ENCODE results near the gene KCNMB1.

Gene KCNMB1

DNA sequence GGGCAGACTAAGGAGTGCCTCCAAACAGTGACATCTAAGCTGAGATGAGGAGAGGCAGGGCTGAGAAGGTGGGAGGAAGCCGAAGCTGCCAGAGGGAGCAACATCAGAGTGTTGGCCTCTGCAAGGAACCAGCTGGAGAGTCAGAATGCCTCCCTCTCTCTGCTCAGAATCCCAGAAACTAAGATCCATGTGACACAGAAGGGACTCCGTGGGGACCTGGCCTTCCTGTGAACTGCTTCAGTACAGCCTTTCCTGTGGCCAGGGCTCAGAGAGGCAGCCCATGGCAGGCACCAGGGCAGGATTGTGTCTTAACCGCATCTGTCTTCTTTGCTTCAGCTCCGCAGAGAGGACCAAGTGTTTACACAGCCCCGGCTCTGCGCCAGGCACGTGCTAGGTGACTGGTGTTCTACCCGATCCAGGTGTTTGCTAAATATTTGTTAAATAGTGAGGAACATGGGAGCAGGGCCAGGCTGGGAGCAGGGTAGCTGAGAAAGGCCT is 33.5 kb downstream of the KCNMB1 start:
- no peaks in the 10 kb centered on the region for H3K9me3 ChIP-seq (ENCODE audit: control insufficient read depth in 1 of 2, low read length in 2 of 2)
- H3K27me3 ChIP-seq (ENCODE audit: low read depth, low read length): no peaks in the 10 kb centered on the region
- no peaks in the 10 kb centered on the region for H3K36me3 ChIP-seq (ENCODE audit: control insufficient read depth in 1 of 2, insufficient read depth in 2 of 2, low read length in 2 of 2)
- no peak overlapping the region for H3K27ac ChIP-seq (ENCODE audit: low read length)
- no peak overlapping the region for H3K4me3 ChIP-seq (ENCODE audit: low read depth in 1 of 2, low read length in 2 of 2)
- peaks cover 5 to 63% of the 10 kb centered on the region in 2 donors for H3K4me1 ChIP-seq (ENCODE audit: control insufficient read depth in 1 of 2, insufficient read depth in 2 of 2, low read length in 2 of 2)

DNA sequence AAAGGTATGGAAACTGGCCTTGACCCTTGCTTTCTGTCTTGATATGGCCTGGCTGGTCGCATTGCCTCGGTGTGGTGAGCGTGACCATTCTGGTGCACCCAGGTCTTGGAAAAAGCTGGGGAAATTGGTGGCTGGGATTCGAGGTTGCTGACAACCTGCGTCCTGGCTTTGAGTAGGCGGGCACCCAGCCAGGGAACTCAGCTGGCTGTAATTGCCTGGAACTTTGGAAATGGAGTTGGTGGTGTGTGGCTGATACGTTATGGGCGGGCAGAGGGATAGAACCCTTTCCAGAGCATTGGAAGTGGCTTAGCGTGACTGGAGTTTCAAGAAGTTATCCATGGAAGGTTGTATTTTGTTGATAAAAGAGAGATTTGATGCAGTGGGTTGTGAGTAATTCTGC is 35.2 kb downstream of the KCNMB1 start:
- Histone ChIP-seq H3K4me3 (ENCODE audit: low read depth in 1 of 2, low read length in 2 of 2) (peak overlapping the region; percentile 35 to 45), H3K27ac (ENCODE audit: low read length) (no peak overlapping the region), H3K27me3 (ENCODE audit: low read depth, low read length) (no peaks in the 10 kb centered on the region)

DNA sequence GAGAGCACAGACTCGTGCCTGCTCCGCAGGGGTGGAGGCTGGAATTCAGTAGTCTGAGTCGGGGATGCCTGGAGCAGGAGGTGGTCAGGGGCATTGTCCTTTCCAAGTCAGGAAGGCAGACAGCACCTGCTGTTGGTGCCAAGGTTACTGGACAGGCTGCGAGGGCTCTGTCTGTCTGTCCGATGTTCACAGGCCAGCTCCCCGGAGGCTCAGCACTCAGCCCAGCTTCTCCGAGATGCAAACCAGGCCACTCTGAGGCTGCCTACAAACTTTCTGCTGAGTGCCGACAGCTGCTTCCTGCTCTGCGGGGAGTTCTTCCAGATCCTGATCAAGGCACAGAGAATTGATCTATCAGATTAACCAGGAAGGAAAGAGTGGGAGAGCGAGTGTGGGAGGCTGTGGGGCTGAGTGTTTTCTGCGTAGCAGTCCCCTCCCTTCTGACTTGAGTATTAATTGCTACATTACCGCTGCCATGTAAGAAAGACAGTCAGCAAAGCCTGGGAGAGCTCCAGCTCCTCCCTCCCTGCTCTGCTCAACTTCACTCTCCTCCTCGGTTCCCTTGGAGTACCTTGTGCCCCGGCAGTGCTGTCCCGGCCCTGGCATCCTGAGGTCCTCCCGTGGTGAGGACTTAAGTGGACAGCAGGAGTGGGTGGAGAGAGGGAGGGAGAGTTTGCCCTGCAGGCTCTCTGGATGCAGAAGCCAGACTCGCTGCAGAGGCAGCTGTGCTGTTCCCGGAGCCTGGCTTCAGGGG is 36.0 kb downstream of the KCNMB1 start:
- Histone ChIP-seq H3K36me3 (ENCODE audit: control insufficient read depth in 1 of 2, insufficient read depth in 2 of 2, low read length in 2 of 2) (no peaks in the 10 kb centered on the region), H3K27me3 (ENCODE audit: low read depth, low read length) (no peaks in the 10 kb centered on the region), H3K9me3 (ENCODE audit: control insufficient read depth in 1 of 2, low read length in 2 of 2) (no peaks in the 10 kb centered on the region), H3K4me1 (ENCODE audit: control insufficient read depth in 1 of 2, insufficient read depth in 2 of 2, low read length in 2 of 2) (peaks cover 0 to 52% of the 10 kb centered on the region in 2 donors), H3K4me3 (ENCODE audit: low read depth in 1 of 2, low read length in 2 of 2) (peak overlapping the region; percentile 35 to 45), H3K27ac (ENCODE audit: low read length) (no peak overlapping the region)

More for the DNA sequence above, 35.2 kb downstream of the KCNMB1 start:
- Histone ChIP-seq H3K9me3 (ENCODE audit: control insufficient read depth in 1 of 2, low read length in 2 of 2) (no peaks in the 10 kb centered on the region), H3K36me3 (ENCODE audit: control insufficient read depth in 1 of 2, insufficient read depth in 2 of 2, low read length in 2 of 2) (no peaks in the 10 kb centered on the region), H3K4me1 (ENCODE audit: control insufficient read depth in 1 of 2, insufficient read depth in 2 of 2, low read length in 2 of 2) (peaks cover 5 to 52% of the 10 kb centered on the region in 2 donors)

DNA sequence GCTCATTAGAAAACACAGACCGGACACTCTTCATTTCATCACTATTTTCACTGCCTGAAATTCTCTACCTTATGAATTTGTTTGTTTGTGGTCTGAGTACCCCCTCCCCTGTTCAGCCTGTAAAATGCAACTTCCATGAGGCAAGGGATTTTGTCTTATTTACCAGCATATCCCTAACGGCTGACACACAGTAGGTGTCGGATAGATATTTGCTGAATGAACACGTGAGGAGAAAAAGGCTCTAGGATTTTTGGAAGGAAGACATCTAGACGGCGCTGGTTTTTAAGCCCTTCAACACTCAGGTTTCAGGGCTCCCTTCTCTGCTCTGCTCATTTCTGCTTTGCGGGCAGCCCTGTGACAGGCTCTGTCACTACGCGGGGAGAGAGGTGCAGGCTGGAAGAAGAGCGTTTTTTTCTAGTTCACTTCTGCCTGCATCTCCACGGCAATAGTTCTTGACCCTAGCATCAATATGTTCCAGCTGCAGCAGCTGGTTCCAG is 41.0 kb downstream of the KCNMB1 start:
- peaks cover 0 to 20% of the 10 kb centered on the region in 2 donors for H3K4me1 ChIP-seq (ENCODE audit: control insufficient read depth in 1 of 2, insufficient read depth in 2 of 2, low read length in 2 of 2)
- H3K27me3 ChIP-seq (ENCODE audit: low read depth, low read length): no peaks in the 10 kb centered on the region
- H3K9me3 ChIP-seq (ENCODE audit: control insufficient read depth in 1 of 2, low read length in 2 of 2): no peaks in the 10 kb centered on the region
- no peaks in the 10 kb centered on the region for H3K36me3 ChIP-seq (ENCODE audit: control insufficient read depth in 1 of 2, insufficient read depth in 2 of 2, low read length in 2 of 2)
- no peak overlapping the region for H3K27ac ChIP-seq (ENCODE audit: low read length)
- no peak overlapping the region for H3K4me3 ChIP-seq (ENCODE audit: low read depth in 1 of 2, low read length in 2 of 2)

DNA sequence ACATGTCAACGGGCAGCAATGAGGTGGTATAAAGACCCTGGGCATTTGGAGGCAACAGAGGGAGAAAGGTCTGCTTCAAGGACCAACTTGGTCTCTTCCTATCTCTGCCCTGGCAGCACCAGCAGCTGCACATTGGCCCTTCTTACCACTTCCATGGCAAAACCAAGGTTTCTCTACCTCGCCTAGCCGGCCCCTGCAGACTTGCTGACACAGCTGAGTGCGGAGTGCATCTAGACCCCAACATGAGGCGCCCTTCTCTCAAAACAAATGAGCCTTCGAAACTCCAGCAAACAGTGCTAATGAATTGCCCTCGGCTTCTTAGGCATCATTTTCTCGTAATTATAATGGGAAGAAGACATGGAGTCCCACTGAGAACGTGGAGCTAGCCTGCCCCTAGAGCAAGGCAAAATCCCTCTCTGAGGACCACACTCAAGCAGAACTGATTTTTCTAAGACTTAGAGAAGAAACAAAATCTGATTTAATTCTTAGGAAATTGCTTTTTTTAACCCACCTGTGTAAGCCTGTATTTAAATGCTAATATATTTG is 42.1 kb downstream of the KCNMB1 start:
- Histone ChIP-seq H3K4me3 (ENCODE audit: low read depth in 1 of 2, low read length in 2 of 2) (no peak overlapping the region), H3K27ac (ENCODE audit: low read length) (no peak overlapping the region), H3K9me3 (ENCODE audit: control insufficient read depth in 1 of 2, low read length in 2 of 2) (no peaks in the 10 kb centered on the region), H3K36me3 (ENCODE audit: control insufficient read depth in 1 of 2, insufficient read depth in 2 of 2, low read length in 2 of 2) (no peaks in the 10 kb centered on the region), H3K27me3 (ENCODE audit: low read depth, low read length) (no peaks in the 10 kb centered on the region), H3K4me1 (ENCODE audit: control insufficient read depth in 1 of 2, insufficient read depth in 2 of 2, low read length in 2 of 2) (peaks cover 0 to 9% of the 10 kb centered on the region in 2 donors)

DNA sequence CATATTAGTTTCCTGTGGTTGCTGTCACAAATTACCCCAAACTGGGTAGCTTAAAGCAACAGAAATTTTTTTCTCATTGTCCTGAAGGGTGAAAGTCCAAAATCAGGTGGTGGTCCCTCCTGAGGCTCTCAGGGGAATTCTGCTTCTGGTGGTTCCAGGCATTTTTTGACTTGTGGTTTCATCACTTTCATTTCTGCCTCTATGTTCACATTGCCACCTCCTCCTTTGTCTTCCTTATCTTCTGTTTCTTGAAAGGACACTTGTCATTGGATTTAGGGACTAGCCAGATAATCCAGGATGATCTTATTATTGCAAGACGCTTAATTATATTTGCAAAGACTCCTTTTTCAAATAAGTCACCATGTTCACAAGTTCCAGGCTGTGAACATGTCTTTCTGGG is 43.2 kb downstream of the KCNMB1 start:
- Histone ChIP-seq H3K9me3 (ENCODE audit: control insufficient read depth in 1 of 2, low read length in 2 of 2) (no peaks in the 10 kb centered on the region), H3K27me3 (ENCODE audit: low read depth, low read length) (no peaks in the 10 kb centered on the region), H3K4me1 (ENCODE audit: control insufficient read depth in 1 of 2, insufficient read depth in 2 of 2, low read length in 2 of 2) (peaks cover 0 to 9% of the 10 kb centered on the region in 2 donors), H3K27ac (ENCODE audit: low read length) (no peak overlapping the region), H3K36me3 (ENCODE audit: control insufficient read depth in 1 of 2, insufficient read depth in 2 of 2, low read length in 2 of 2) (no peaks in the 10 kb centered on the region), H3K4me3 (ENCODE audit: low read depth in 1 of 2, low read length in 2 of 2) (no peak overlapping the region)

DNA sequence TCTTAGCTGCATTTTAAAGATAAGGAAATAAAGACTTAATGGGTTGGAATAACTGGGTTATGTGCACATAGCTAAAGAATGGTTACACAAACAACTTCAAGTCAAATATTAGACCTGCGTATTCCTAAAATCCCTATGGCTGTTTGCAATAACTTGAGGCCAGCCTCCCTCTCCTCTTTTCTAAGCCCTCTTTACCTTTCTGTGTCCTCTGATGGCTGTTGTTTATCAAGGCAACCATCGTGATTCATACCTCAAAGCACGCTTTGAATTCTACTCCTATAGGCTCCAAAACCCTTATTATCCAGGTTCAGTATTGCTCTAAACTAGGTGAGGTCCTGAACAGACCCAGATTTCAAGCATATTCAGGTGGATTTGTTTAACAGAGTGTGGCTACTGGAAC is 46.0 kb downstream of the KCNMB1 start:
- no peak overlapping the region for H3K27ac ChIP-seq (ENCODE audit: low read length)
- H3K4me3 ChIP-seq (ENCODE audit: low read depth in 1 of 2, low read length in 2 of 2): no peak overlapping the region
- peaks cover 0 to under 1% of the 10 kb centered on the region in 2 donors for H3K4me1 ChIP-seq (ENCODE audit: control insufficient read depth in 1 of 2, insufficient read depth in 2 of 2, low read length in 2 of 2)
- H3K9me3 ChIP-seq (ENCODE audit: control insufficient read depth in 1 of 2, low read length in 2 of 2): no peaks in the 10 kb centered on the region
- no peaks in the 10 kb centered on the region for H3K36me3 ChIP-seq (ENCODE audit: control insufficient read depth in 1 of 2, insufficient read depth in 2 of 2, low read length in 2 of 2)
- H3K27me3 ChIP-seq (ENCODE audit: low read depth, low read length): no peaks in the 10 kb centered on the region

DNA sequence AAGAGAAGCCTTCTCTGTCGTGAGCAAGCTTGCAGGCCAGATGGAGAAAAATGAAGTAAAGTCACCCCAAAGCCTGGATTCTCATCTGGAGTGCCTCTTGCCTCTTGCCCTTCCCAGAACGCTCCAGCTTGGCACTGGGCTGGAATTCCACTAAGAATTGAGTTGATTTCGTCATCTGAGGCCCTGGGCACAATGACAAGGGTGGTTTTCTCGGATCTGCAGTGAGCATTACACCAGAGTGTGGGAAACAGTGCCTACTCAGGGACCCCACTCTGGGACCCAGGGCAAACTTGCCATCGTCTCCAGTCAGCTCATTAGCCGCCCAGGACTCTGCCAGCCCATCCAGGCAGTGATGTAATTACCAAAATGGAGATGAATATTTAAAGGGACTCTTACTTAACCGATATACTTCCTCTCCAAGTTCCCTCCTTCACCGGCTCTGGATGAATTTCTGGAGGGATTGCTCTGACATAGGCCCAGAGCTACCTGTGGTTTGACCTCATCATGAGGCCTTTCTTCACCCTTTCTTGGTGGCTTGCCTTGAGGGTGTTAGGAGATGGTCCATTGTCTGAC is 46.9 kb downstream of the KCNMB1 start:
- Histone ChIP-seq H3K4me1 (ENCODE audit: control insufficient read depth in 1 of 2, insufficient read depth in 2 of 2, low read length in 2 of 2) (no peaks in the 10 kb centered on the region), H3K4me3 (ENCODE audit: low read depth in 1 of 2, low read length in 2 of 2) (no peak overlapping the region), H3K36me3 (ENCODE audit: control insufficient read depth in 1 of 2, insufficient read depth in 2 of 2, low read length in 2 of 2) (no peaks in the 10 kb centered on the region), H3K27me3 (ENCODE audit: low read depth, low read length) (no peaks in the 10 kb centered on the region), H3K9me3 (ENCODE audit: control insufficient read depth in 1 of 2, low read length in 2 of 2) (no peaks in the 10 kb centered on the region), H3K27ac (ENCODE audit: low read length) (no peak overlapping the region)

DNA sequence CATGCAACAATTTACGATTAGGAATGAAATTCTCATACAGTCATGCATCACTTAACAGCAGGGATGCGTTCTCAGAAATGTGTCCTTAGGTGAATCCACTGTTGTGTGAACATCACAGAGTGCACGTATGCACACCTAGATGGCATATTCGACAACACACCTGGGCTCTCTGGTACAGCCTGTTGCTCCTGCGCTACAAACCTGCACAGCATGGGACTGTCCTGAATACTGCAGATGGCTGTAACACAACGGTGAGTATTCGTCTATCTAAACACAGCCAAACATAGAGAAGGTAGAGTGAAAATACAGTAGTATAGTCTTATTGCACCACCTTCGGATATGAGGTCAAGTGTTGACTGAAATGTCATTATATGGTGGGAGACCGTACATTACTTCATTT is 47.6 kb downstream of the KCNMB1 start:
- Histone ChIP-seq H3K9me3 (ENCODE audit: control insufficient read depth in 1 of 2, low read length in 2 of 2) (no peaks in the 10 kb centered on the region), H3K27me3 (ENCODE audit: low read depth, low read length) (no peaks in the 10 kb centered on the region), H3K4me3 (ENCODE audit: low read depth in 1 of 2, low read length in 2 of 2) (no peak overlapping the region), H3K36me3 (ENCODE audit: control insufficient read depth in 1 of 2, insufficient read depth in 2 of 2, low read length in 2 of 2) (no peaks in the 10 kb centered on the region), H3K27ac (ENCODE audit: low read length) (no peak overlapping the region), H3K4me1 (ENCODE audit: control insufficient read depth in 1 of 2, insufficient read depth in 2 of 2, low read length in 2 of 2) (no peaks in the 10 kb centered on the region)

DNA sequence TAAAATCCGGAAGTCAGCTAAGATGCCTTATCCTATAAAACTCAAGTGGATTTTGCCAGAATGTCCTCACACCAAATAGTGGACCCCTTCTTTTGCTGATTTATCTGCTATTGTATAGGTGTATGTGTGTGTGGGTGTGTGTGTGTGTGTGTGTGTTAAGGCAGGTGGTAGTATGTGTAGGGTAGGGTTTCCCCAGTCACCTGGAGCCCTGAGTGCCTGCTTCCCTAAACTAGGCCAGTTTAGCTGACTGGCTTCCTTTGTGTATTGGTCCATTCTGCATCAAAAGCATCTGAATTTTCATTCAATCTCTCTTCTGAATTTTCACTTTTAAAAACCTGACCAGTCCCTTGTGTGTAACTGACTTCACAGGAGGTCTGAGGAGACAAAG is 49.4 kb downstream of the KCNMB1 start:
- no peak overlapping the region for H3K4me3 ChIP-seq (ENCODE audit: low read depth in 1 of 2, low read length in 2 of 2)
- H3K27ac ChIP-seq (ENCODE audit: low read length): no peak overlapping the region
- H3K27me3 ChIP-seq (ENCODE audit: low read depth, low read length): no peaks in the 10 kb centered on the region
- no peaks in the 10 kb centered on the region for H3K9me3 ChIP-seq (ENCODE audit: control insufficient read depth in 1 of 2, low read length in 2 of 2)
- no peaks in the 10 kb centered on the region for H3K36me3 ChIP-seq (ENCODE audit: control insufficient read depth in 1 of 2, insufficient read depth in 2 of 2, low read length in 2 of 2)
- H3K4me1 ChIP-seq (ENCODE audit: control insufficient read depth in 1 of 2, insufficient read depth in 2 of 2, low read length in 2 of 2): no peaks in the 10 kb centered on the region

DNA sequence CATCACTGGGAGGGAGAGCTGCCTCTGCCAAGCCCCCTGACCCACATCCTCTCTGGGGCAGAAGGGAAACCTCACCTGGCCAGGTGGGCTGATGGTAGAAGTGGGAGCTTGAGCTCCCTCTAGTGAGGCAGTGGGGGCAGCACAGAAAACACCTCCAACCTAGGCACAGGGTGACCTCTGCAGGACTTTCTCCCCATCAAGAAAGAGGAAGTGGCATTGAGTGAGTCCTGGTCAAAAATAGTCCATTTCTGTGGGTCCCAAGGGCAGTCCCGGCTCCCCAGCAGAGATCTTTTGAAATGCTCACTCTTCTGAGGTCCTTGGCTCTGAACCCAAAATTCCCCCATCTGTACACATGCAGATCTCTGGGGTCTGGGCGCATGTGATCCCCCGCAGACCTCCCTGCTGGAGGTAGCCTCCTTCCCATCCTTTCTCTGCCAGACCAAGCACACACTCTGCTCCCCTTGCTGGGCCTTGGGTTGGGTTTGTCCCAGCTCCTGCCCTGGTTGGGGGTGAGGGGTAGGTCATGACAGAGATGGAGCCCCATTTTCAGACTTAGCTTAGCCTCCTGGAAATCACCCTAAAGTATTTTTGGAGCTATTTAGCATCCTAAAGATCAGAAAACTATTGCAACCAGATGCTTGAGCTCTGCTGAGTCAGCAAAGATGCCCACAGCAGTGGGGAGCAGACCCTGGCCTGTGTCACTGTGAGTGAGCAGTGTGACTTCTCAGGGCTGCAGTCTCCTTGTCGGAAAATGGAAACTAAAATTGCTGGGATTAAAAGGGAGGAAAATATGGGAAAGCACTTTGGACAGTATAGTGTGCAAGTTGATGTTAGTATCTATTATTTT is 50.0 kb downstream of the KCNMB1 start:
- H3K36me3 ChIP-seq (ENCODE audit: control insufficient read depth in 1 of 2, insufficient read depth in 2 of 2, low read length in 2 of 2): no peaks in the 10 kb centered on the region
- no peak overlapping the region for H3K27ac ChIP-seq (ENCODE audit: low read length)
- no peak overlapping the region for H3K4me3 ChIP-seq (ENCODE audit: low read depth in 1 of 2, low read length in 2 of 2)

More for the DNA sequence above, 50.0 kb downstream of the KCNMB1 start:
- H3K9me3 ChIP-seq (ENCODE audit: control insufficient read depth in 1 of 2, low read length in 2 of 2): no peaks in the 10 kb centered on the region
- no peaks in the 10 kb centered on the region for H3K27me3 ChIP-seq (ENCODE audit: low read depth, low read length)
- no peaks in the 10 kb centered on the region for H3K4me1 ChIP-seq (ENCODE audit: control insufficient read depth in 1 of 2, insufficient read depth in 2 of 2, low read length in 2 of 2)

All from muscle layer of duodenum (tissue), 2 donors.